Pancreas (tissue), 10 donors: Measurements from ENCODE around the gene VPS13D. TPM values are rescaled to one million over a fixed set of nuclear protein-coding genes. Genes with fewer than 3 reads are reported as not detected.

ENCODE experiments used
- ATAC-seq, 4 donors: fragments of 200-7000 bp; cut with Tn5 transposase; one replicate each; pipeline versions ENCODE4 v1.8.0 to v1.9.1; 2020; ENCODE audit warnings: mild to moderate bottlenecking in 4 of 4, moderate library complexity in 4 of 4
- DNase-seq, 6 donors: peaks; one replicate each; pipeline ENCODE4 v3.0.0-alpha.2; 2020
- FAIRE-seq: peaks from 2 replicates; lab custom pipeline; 2012; peaks lifted over from hg19 to GRCh38; lab: Jason Lieb, UNC
- H3K27ac ChIP-seq, 4 donors: fragments of 200-600 bp; sonication (generic); 1 replicate in 3 of 4; 2 replicates in 1 of 4; pipeline versions ENCODE4 v1.5.0 to v1.8.0; 2020
- H3K27me3 ChIP-seq, 4 donors: fragments of 200-600 bp; one replicate each; pipeline ENCODE4 v1.8.0; 2021
- H3K36me3 ChIP-seq, 3 donors: fragments of 200-600 bp; sonication (generic) in 1 of 3; one replicate each; pipeline versions ENCODE4 v1.5.0 to v1.8.0; 2020 to 2021
- H3K4me1 ChIP-seq, 3 donors: fragments of 200-600 bp; one replicate each; pipeline ENCODE4 v1.8.0; 2021
- H3K4me3 ChIP-seq, 4 donors: fragments of 200-600 bp; sonication (generic) in 2 of 4; one replicate each; pipeline versions ENCODE4 v1.5.0 to v1.8.0; 2020 to 2021
- H3K9me3 ChIP-seq, 4 donors: fragments of 200-600 bp; one replicate each; pipeline ENCODE4 v1.8.0; 2021
- CTCF ChIP-seq, 4 donors: fragments of 200-600 bp; sonication (generic) in 3 of 4; IDR thresholded peaks; one replicate each; pipeline versions ENCODE4 v1.5.0 to v1.8.0; 2021; ENCODE audit warnings: antibody characterized with exemption in 4 of 4
- WGBS, 2 donors: extraction: QIAGEN DNeasy Blood & Tissue Kit; methylation state at CpG; one replicate each; pipeline ENCODE4 v1.1.7; 2013; 5-methylcytosine and 5-hydroxymethylcytosine counted together
- intact Hi-C, 3 donors: fragments of 100-400 bp; cut with DNase I; formaldehyde crosslinking; loops; one replicate each; pipeline versions ENCODE4 v1.11.1 to v1.14.2; 2022
- polyA plus RNA-seq, 2 donors: library from polyadenylated mRNA; stranded (reverse); fragments of 200-250 nt; gene quantifications; one replicate each; pipeline ENCODE4 v1.2.3, GENCODE V29; 2013
- total RNA-seq, 6 donors: library from RNA; stranded (reverse); fragmentation: NEBNext Ultra II Directional in 4 of 6; extraction: Animal tissue kit (Norgen Biotek cat#: 25700) in 4 of 6; gene quantifications; one replicate each; pipeline versions ENCODE4 v1.2.1 to v1.2.4, GENCODE V29; 2021 to 2023
- donor health status: healthy with polysubstance abuse.
- donor health status: DM: no; HTN: no; CAD: no; lungs with moderate emphysema.
- donor health status: DM: no; HTN: no; CAD: no.
- donor health status: control.
- donor health status: control.
- donor health status: Bipolar disorder and iron deficiency.
- donor health status: DM: yes; HTN: yes; CAD: no.
- donor health status: DM: no; HTN: no; CAD: no.
- donor health status: DM: no; HTN: no; CAD: no.
- donor health status: DM: yes; HTN: yes; CAD: no.

VPS13D gene
- total and polyA plus RNA-seq, 8 donors, result 13.7 to 39.0 (median 24.8) TPM

- DNase-seq (no peak), ATAC-seq (no peak), FAIRE-seq (no peak)
- peaks cover 0 to 8% (median 0%) of the 10 kb centered on the region in 3 donors for H3K4me1 ChIP-seq
- intact Hi-C loops, result no loop called here
- H3K9me3 ChIP-seq, result no peaks in the 10 kb centered on the region
- H3K36me3 ChIP-seq, result no peaks in the 10 kb centered on the region
- 59 to 64% methylated on average over 13 of the region's 13 CpGs for WGBS, 2 donors
- H3K27ac ChIP-seq, result peak overlapping the region in 1 of 4 donors; percentile 79
- no peak overlapping the region for H3K4me3 ChIP-seq
- peaks cover 0 to 3% (median 0%) of the 10 kb centered on the region in 4 donors for H3K27me3 ChIP-seq
- no peak for TF ChIP-seq CTCF (IDR thresholded peaks at IDR 0.05)
These were observed 43.7 kb upstream of the VPS13D start for GRCh38 chr1:12185918-12186678.

- FAIRE-seq, result no peak
- peaks cover 0 to 8% (median 0%) of the 10 kb centered on the region in 3 donors for H3K4me1 ChIP-seq
- intact Hi-C loops, result no loop called here
- H3K9me3 ChIP-seq, result no peaks in the 10 kb centered on the region
- H3K27me3 ChIP-seq, result peaks cover 0 to 3% (median 0%) of the 10 kb centered on the region in 4 donors
- TF ChIP-seq CTCF (IDR thresholded peaks at IDR 0.05), result no peak
- H3K4me3 ChIP-seq, result no peak overlapping the region
- H3K27ac ChIP-seq, result no peak overlapping the region
- WGBS, 2 donors, result 52 to 60% methylated on average over 4 of the region's 4 CpGs
- no peaks in the 10 kb centered on the region for H3K36me3 ChIP-seq
- ATAC-seq, result peak in 1 of 4 donors; percentile 13
- no peak for DNase-seq
These were observed 43.2 kb upstream of the VPS13D start for GRCh38 chr1:12186679-12186985.

- Histone ChIP-seq H3K9me3 (no peaks in the 10 kb centered on the region), H3K36me3 (no peaks in the 10 kb centered on the region), H3K27ac (no peak overlapping the region), H3K4me1 (peaks cover 0 to 8% (median 0%) of the 10 kb centered on the region in 3 donors), H3K4me3 (no peak overlapping the region), H3K27me3 (peaks cover 0 to 3% (median 0%) of the 10 kb centered on the region in 4 donors)
- FAIRE-seq (no peak), ATAC-seq (no peak), DNase-seq (no peak)
- intact Hi-C loops, result no loop called here
- no peak for TF ChIP-seq CTCF (IDR thresholded peaks at IDR 0.05)
- 20 to 30% methylated on average over 3 of the region's 3 CpGs for WGBS, 2 donors
These were observed 41.7 kb upstream of the VPS13D start for GRCh38 chr1:12188115-12188514.

GRCh38 chr1:12188657-12189327, 41.0 kb upstream of the VPS13D start:
- no peaks in the 10 kb centered on the region for H3K9me3 ChIP-seq
- no peak overlapping the region for H3K4me3 ChIP-seq
- 65 to 76% methylated on average over 13 of the region's 13 CpGs for WGBS, 2 donors
- ATAC-seq (no peak), FAIRE-seq (no peak), DNase-seq (peak in 1 of 6 donors; percentile 58)
- intact Hi-C loops, result no loop called here
- no peaks in the 10 kb centered on the region for H3K36me3 ChIP-seq
- H3K27me3 ChIP-seq, result peaks cover 0 to 3% (median 0%) of the 10 kb centered on the region in 4 donors
- H3K4me1 ChIP-seq, result peaks cover 0 to 8% (median 0%) of the 10 kb centered on the region in 3 donors
- H3K27ac ChIP-seq, result no peak overlapping the region
- TF ChIP-seq CTCF (IDR thresholded peaks at IDR 0.05), result no peak

DNA sequence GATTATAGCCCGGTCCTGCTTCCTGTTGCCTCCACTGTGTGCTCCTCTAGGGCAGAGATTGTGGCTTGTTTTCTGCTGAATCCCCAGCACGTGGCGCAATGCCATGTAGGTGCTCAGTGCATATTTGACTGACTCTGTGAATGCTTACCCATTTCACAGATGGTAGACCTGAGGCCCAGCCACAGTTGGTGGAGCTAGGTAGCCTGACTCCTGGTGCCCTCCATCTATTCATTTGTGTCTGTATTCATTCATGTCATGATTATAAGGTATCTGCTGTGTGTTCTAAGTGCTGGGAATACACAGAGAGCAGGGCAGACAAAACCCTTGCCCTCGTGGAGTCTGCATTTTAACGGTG, 40.5 kb upstream of the VPS13D start:
- intact Hi-C loops, result no loop called here
- no peaks in the 10 kb centered on the region for H3K36me3 ChIP-seq
- ATAC-seq, result no peak
- no peaks in the 10 kb centered on the region for H3K9me3 ChIP-seq
- no peak for DNase-seq
- no peak for TF ChIP-seq CTCF (IDR thresholded peaks at IDR 0.05)
- H3K4me1 ChIP-seq, result peaks cover 0 to 8% (median 0%) of the 10 kb centered on the region in 3 donors
- no peak for FAIRE-seq
- WGBS, 2 donors, result 47 to 58% methylated on average over 5 of the region's 5 CpGs
- H3K4me3 ChIP-seq, result no peak overlapping the region
- peaks cover 0 to 3% (median 0%) of the 10 kb centered on the region in 4 donors for H3K27me3 ChIP-seq
- no peak overlapping the region for H3K27ac ChIP-seq
